Liver (tissue), 9 donors: ENCODE results near the gene EXTL1. TPM values are rescaled to one million over a fixed set of nuclear protein-coding genes. Genes with fewer than 3 reads are reported as not detected.

ENCODE experiments used
- DNase-seq: peaks from one replicate; pipeline ENCODE4 v3.0.0-alpha.2; 2017; ENCODE audit warnings: low spot score
- H3K27ac ChIP-seq, 2 donors: one replicate each; pipeline ENCODE4 v1.7.0; 2013; ENCODE audit warnings: inconsistent platforms in 2 of 2, low read length in 2 of 2, control low read depth in 1 of 2, low read depth in 1 of 2, mild to moderate bottlenecking in 1 of 2
- H3K27me3 ChIP-seq, 4 donors: one replicate each; pipeline versions ENCODE4 v1.6.1 to v1.7.0; 2013; ENCODE audit warnings: low read length in 3 of 4, inconsistent platforms in 1 of 4, mild to moderate bottlenecking in 1 of 4, moderate library complexity in 1 of 4; ENCODE audit not compliant: control insufficient read depth in 4 of 4, insufficient read depth in 4 of 4
- H3K36me3 ChIP-seq, 4 donors: one replicate each; pipeline versions ENCODE4 v1.6.1 to v1.7.0; 2013; ENCODE audit warnings: low read length in 3 of 4, mild to moderate bottlenecking in 3 of 4, low read depth in 1 of 4, moderate library complexity in 1 of 4; ENCODE audit not compliant: control insufficient read depth in 4 of 4, insufficient read depth in 3 of 4
- H3K4me1 ChIP-seq, 4 donors: one replicate each; pipeline versions ENCODE4 v1.6.1 to v1.7.0; 2013; ENCODE audit warnings: low read length in 3 of 4, mild to moderate bottlenecking in 3 of 4, moderate library complexity in 1 of 4; ENCODE audit not compliant: control insufficient read depth in 4 of 4, insufficient read depth in 4 of 4
- H3K4me3 ChIP-seq, 3 donors: one replicate each; pipeline versions ENCODE4 v1.6.1 to v1.7.0; 2013; ENCODE audit warnings: low read length in 3 of 3, control low read depth in 1 of 3, low read depth in 1 of 3, mild to moderate bottlenecking in 1 of 3
- H3K9ac ChIP-seq, 2 donors: one replicate each; pipeline ENCODE4 v1.7.0; 2013; ENCODE audit warnings: low read length in 2 of 2, mild to moderate bottlenecking in 2 of 2, moderate library complexity in 2 of 2, control low read depth in 1 of 2, low read depth in 1 of 2
- H3K9me3 ChIP-seq, 4 donors: one replicate each; pipeline versions ENCODE4 v1.6.1 to v1.7.0; 2013; ENCODE audit warnings: low read length in 3 of 4; ENCODE audit not compliant: control insufficient read depth in 4 of 4
- ATF3 ChIP-seq: IDR thresholded peaks from 2 replicates; pipeline ENCODE4 v1.6.1; 2016; ENCODE audit warnings: antibody characterized with exemption
- EGR1 ChIP-seq, 2 donors: IDR thresholded peaks; 2 replicates each; pipeline ENCODE4 v1.6.1; 2016 to 2018; ENCODE audit warnings: antibody characterized with exemption in 2 of 2, low read depth in 2 of 2
- FOXA1 ChIP-seq: IDR thresholded peaks from 2 replicates; pipeline ENCODE4 v1.6.1; 2016; ENCODE audit warnings: antibody characterized with exemption
- HNF4A ChIP-seq, 2 donors: conservative IDR thresholded peaks; 2 replicates each; pipeline ENCODE4 v1.6.1; 2016; ENCODE audit warnings: antibody characterized with exemption in 2 of 2, mild to moderate bottlenecking in 2 of 2
- HNF4G ChIP-seq: IDR thresholded peaks from 2 replicates; pipeline ENCODE4 v1.6.1; 2016; ENCODE audit warnings: antibody characterized with exemption
- JUND ChIP-seq, 2 donors: IDR thresholded peaks; 2 replicates each; pipeline ENCODE4 v1.6.1; 2016; ENCODE audit warnings: antibody characterized with exemption in 2 of 2
- NR2F2 ChIP-seq: IDR thresholded peaks from 2 replicates; pipeline ENCODE4 v1.6.1; 2016; ENCODE audit warnings: antibody characterized with exemption
- RAD21 ChIP-seq, 2 donors: IDR thresholded peaks; 2 replicates each; pipeline ENCODE4 v1.6.1; 2016; ENCODE audit warnings: antibody characterized with exemption in 2 of 2, mild to moderate bottlenecking in 2 of 2
- RXRA ChIP-seq, 2 donors: IDR thresholded peaks; 2 replicates each; pipeline ENCODE4 v1.6.1; 2017 to 2018; ENCODE audit warnings: antibody characterized with exemption in 2 of 2, mild to moderate bottlenecking in 1 of 2
- SP1 ChIP-seq: IDR thresholded peaks from 2 replicates; pipeline ENCODE4 v1.6.1; 2018; ENCODE audit warnings: antibody characterized with exemption, mild to moderate bottlenecking
- WGBS: extraction: QIAGEN DNeasy Blood & Tissue Kit; methylation state at CpG from one replicate; pipeline ENCODE4 v1.1.7; 2013; 5-methylcytosine and 5-hydroxymethylcytosine counted together
- polyA plus RNA-seq, 2 donors: library from polyadenylated mRNA; stranded (reverse) in 1 of 2; unstranded in 1 of 2; fragments of 200-250 nt in 1 of 2; fragments of >200 nt in 1 of 2; fragmentation: Nextera tagmentation in 1 of 2; extraction: Ambion mirVana in 1 of 2; gene quantifications; one replicate each; pipeline versions ENCODE4 v1.2.1 to v1.2.3, GENCODE V29; 2013 to 2015
- total RNA-seq, 2 donors: library from RNA; depleted of rRNA; stranded (reverse); fragments of >200 nt; gene quantifications; one replicate each; pipeline ENCODE4 v1.2.3, GENCODE V29; 2014
- TF ChIP-seq, protein P1 (sequence below): fragments of 150-350 bp; IDR thresholded peaks from 2 replicates; pipeline ENCODE4 v1.5.1; 2017; ENCODE audit warnings: improper control_type of control experiment, low read depth, low read length; ENCODE audit not compliant: missing input control
- TF ChIP-seq, protein P2 (sequence below): IDR thresholded peaks from 2 replicates; pipeline ENCODE4 v1.6.1; 2016; ENCODE audit warnings: antibody characterized with exemption
- donor health status: healthy.
- donor health status: healthy.
- donor health status: healthy.
- donor health status: healthy.
- donor health status: healthy.

The EXTL1 gene
- total and polyA plus RNA-seq, 4 donors: under 0.01 TPM; not detected in 3

- Histone ChIP-seq H3K9ac (no peak overlapping the region), H3K4me1 (peaks cover 0 to 5% (median 0%) of the 10 kb centered on the region in 4 donors), H3K9me3 (no peaks in the 10 kb centered on the region), H3K27me3 (no peaks in the 10 kb centered on the region), H3K36me3 (no peaks in the 10 kb centered on the region), H3K27ac (no peak overlapping the region), H3K4me3 (no peak overlapping the region)
- DNase-seq: no peak
- WGBS: 85% methylated on average over 6 of the region's 6 CpGs
- TF ChIP-seq FOXA1 (no peak), NR2F2 (no peak), JUND (IDR thresholded peaks at IDR 0.05) (no peak), SP1 (no peak), RAD21 (IDR thresholded peaks at IDR 0.05) (no peak), ATF3 (no peak), EGR1 (IDR thresholded peaks at IDR 0.05; ENCODE audit: low read depth in 2 of 2) (no peak), HNF4G (no peak), HNF4A (conservative IDR thresholded peaks at IDR 0.05) (no peak), RXRA (IDR thresholded peaks at IDR 0.05) (no peak)
- TF ChIP-seq, protein P1, sequence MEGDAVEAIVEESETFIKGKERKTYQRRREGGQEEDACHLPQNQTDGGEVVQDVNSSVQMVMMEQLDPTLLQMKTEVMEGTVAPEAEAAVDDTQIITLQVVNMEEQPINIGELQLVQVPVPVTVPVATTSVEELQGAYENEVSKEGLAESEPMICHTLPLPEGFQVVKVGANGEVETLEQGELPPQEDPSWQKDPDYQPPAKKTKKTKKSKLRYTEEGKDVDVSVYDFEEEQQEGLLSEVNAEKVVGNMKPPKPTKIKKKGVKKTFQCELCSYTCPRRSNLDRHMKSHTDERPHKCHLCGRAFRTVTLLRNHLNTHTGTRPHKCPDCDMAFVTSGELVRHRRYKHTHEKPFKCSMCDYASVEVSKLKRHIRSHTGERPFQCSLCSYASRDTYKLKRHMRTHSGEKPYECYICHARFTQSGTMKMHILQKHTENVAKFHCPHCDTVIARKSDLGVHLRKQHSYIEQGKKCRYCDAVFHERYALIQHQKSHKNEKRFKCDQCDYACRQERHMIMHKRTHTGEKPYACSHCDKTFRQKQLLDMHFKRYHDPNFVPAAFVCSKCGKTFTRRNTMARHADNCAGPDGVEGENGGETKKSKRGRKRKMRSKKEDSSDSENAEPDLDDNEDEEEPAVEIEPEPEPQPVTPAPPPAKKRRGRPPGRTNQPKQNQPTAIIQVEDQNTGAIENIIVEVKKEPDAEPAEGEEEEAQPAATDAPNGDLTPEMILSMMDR: no peak
- TF ChIP-seq, protein P2, sequence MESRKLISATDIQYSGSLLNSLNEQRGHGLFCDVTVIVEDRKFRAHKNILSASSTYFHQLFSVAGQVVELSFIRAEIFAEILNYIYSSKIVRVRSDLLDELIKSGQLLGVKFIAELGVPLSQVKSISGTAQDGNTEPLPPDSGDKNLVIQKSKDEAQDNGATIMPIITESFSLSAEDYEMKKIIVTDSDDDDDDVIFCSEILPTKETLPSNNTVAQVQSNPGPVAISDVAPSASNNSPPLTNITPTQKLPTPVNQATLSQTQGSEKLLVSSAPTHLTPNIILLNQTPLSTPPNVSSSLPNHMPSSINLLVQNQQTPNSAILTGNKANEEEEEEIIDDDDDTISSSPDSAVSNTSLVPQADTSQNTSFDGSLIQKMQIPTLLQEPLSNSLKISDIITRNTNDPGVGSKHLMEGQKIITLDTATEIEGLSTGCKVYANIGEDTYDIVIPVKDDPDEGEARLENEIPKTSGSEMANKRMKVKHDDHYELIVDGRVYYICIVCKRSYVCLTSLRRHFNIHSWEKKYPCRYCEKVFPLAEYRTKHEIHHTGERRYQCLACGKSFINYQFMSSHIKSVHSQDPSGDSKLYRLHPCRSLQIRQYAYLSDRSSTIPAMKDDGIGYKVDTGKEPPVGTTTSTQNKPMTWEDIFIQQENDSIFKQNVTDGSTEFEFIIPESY: no peak
Measured at GRCh38 chr1:26020330-26020768, 1.2 kb upstream of the EXTL1 start.

GRCh38 chr1:26020941-26021646, 481 bp upstream of the EXTL1 start:
- Histone ChIP-seq H3K9ac (no peak overlapping the region), H3K4me1 (peaks cover 0 to 5% (median 0%) of the 10 kb centered on the region in 4 donors)
- 77% methylated on average over 6 of the region's 6 CpGs for WGBS

GRCh38 chr1:26022404-26022779, 817 bp downstream of the EXTL1 start:
- Histone ChIP-seq H3K9ac (no peak overlapping the region), H3K9me3 (no peaks in the 10 kb centered on the region), H3K36me3 (no peaks in the 10 kb centered on the region), H3K4me1 (peaks cover 0 to 5% (median 0%) of the 10 kb centered on the region in 4 donors), H3K27me3 (no peaks in the 10 kb centered on the region), H3K4me3 (no peak overlapping the region), H3K27ac (no peak overlapping the region)
- 81% methylated on average over 8 of the region's 8 CpGs for WGBS
- DNase-seq: no peak
- TF ChIP-seq HNF4G (no peak), EGR1 (IDR thresholded peaks at IDR 0.05; ENCODE audit: low read depth in 2 of 2) (no peak), RXRA (IDR thresholded peaks at IDR 0.05) (no peak)

More at GRCh38 chr1:26020941-26021646, 481 bp upstream of the EXTL1 start:
- Histone ChIP-seq H3K9me3 (no peaks in the 10 kb centered on the region), H3K27me3 (no peaks in the 10 kb centered on the region), H3K36me3 (no peaks in the 10 kb centered on the region), H3K27ac (no peak overlapping the region), H3K4me3 (no peak overlapping the region)
- DNase-seq: no peak
- TF ChIP-seq NR2F2: no peak
- no peak for TF ChIP-seq FOXA1
